Endothelial cell of umbilical vein (primary cell): ENCODE measurements around the gene TET1.

Experiments used
- MYC ChIP-seq: IDR thresholded peaks from one replicate; pipeline ENCODE4 v1.6.1; 2011; ENCODE audit warnings: mild to moderate bottlenecking, low read depth, low read length
- POLR2A ChIP-seq: IDR thresholded peaks from 2 replicates; pipeline ENCODE4 v1.6.1; 2012; ENCODE audit warnings: low read depth, mild to moderate bottlenecking, control low read depth, low read length
- TF ChIP-seq, protein P1 (sequence below), 2 donors: IDR thresholded peaks; 1 replicate in 1 of 2; 2 replicates in 1 of 2; pipeline ENCODE4 v1.5.1; 2011; ENCODE audit warnings: low read length in 2 of 2, mild to moderate bottlenecking in 2 of 2, moderate library complexity in 2 of 2, control low read depth in 1 of 2, inconsistent platforms in 1 of 2, low read depth in 1 of 2; ENCODE audit not compliant: insufficient read depth in 1 of 2; ENCODE audit errors: extremely low read depth in 1 of 2
- TF ChIP-seq, protein P2 (sequence below): IDR thresholded peaks from 2 replicates; pipeline ENCODE4 v1.6.1; 2011; ENCODE audit not compliant: insufficient read depth, insufficient read length

DNA sequence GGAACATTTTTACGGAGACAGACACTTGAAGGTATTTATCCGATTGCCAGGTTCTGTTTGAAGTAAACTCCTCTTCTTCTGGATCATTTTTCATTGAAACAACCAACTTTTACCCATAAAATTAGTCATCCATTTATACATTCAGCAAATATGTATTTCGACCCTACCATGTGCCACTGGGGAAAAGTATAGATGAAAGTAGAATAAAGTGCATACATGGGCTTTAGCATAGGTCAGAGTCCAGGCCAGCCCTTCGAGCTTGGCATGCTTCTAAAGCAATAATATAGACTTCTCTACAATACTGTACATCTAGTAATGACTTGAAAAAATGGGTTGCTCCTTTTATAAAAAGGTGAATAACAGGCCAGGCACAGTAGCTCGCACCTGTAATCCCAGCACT, 42.9 kb upstream of the TET1 start:
- TF ChIP-seq MYC (no peak), POLR2A (no peak)
- TF ChIP-seq, protein P1, sequence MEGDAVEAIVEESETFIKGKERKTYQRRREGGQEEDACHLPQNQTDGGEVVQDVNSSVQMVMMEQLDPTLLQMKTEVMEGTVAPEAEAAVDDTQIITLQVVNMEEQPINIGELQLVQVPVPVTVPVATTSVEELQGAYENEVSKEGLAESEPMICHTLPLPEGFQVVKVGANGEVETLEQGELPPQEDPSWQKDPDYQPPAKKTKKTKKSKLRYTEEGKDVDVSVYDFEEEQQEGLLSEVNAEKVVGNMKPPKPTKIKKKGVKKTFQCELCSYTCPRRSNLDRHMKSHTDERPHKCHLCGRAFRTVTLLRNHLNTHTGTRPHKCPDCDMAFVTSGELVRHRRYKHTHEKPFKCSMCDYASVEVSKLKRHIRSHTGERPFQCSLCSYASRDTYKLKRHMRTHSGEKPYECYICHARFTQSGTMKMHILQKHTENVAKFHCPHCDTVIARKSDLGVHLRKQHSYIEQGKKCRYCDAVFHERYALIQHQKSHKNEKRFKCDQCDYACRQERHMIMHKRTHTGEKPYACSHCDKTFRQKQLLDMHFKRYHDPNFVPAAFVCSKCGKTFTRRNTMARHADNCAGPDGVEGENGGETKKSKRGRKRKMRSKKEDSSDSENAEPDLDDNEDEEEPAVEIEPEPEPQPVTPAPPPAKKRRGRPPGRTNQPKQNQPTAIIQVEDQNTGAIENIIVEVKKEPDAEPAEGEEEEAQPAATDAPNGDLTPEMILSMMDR (IDR thresholded peaks at IDR 0.05; ENCODE audit: extremely low read depth in 1 of 2, insufficient read depth in 1 of 2, low read depth in 1 of 2, low read length in 2 of 2) = no peak
- TF ChIP-seq, protein P2, sequence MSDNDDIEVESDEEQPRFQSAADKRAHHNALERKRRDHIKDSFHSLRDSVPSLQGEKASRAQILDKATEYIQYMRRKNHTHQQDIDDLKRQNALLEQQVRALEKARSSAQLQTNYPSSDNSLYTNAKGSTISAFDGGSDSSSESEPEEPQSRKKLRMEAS = no peak
